Right lobe of liver (tissue), 6 donors: ENCODE data around the gene GAS6. TPM values are rescaled to one million over a fixed set of nuclear protein-coding genes. Genes with fewer than 3 reads are reported as not detected.
A peak's percentile ranks its signal among the peaks of the same experiment; 100 is the strongest.

Experiments
- ATAC-seq, 4 donors: fragments of 200-7000 bp; cut with Tn5 transposase; one replicate each; pipeline ENCODE4 v1.9.1; 2020; ENCODE audit warnings: mild to moderate bottlenecking in 4 of 4, moderate library complexity in 4 of 4
- DNase-seq, 3 donors: peaks; one replicate each; pipeline ENCODE4 v3.0.0-alpha.2; 2020
- H3K27ac ChIP-seq, 3 donors: fragments of 200-600 bp; one replicate each; pipeline ENCODE4 v1.8.0; 2022
- H3K27me3 ChIP-seq, 2 donors: fragments of 200-600 bp; one replicate each; pipeline ENCODE4 v1.8.0; 2022
- H3K36me3 ChIP-seq, 4 donors: fragments of 200-600 bp; sonication (generic) in 1 of 4; one replicate each; pipeline versions ENCODE4 v1.5.1 to v1.8.0; 2017 to 2022; ENCODE audit warnings: control low read depth in 1 of 4
- H3K4me1 ChIP-seq, 4 donors: fragments of 200-600 bp; sonication (generic) in 1 of 4; one replicate each; pipeline versions ENCODE4 v1.5.1 to v1.8.0; 2017 to 2022; ENCODE audit warnings: control low read depth in 1 of 4
- H3K4me3 ChIP-seq, 3 donors: fragments of 200-600 bp; one replicate each; pipeline ENCODE4 v1.8.0; 2022
- H3K9me3 ChIP-seq, 4 donors: fragments of 200-600 bp; sonication (generic) in 1 of 4; one replicate each; pipeline versions ENCODE4 v1.5.1 to v1.8.0; 2017 to 2022; ENCODE audit warnings: control low read depth in 1 of 4
- CTCF ChIP-seq, 4 donors: fragments of 200-600 bp in 3 of 4; fragments of 450-650 bp in 1 of 4; IDR thresholded peaks; one replicate each; pipeline versions ENCODE4 v1.5.1 to v1.8.0; 2016 to 2022; ENCODE audit warnings: antibody characterized with exemption in 4 of 4, mild to moderate bottlenecking in 2 of 4
- POLR2A ChIP-seq: fragments of 450-650 bp; IDR thresholded peaks from one replicate; pipeline ENCODE4 v1.6.1; 2017; ENCODE audit warnings: antibody characterized with exemption, mild to moderate bottlenecking
- WGBS: methylation state at CpG from one replicate; pipeline ENCODE4 v1.1.6; 2018; ENCODE audit warnings: low coverage, low lambda C conversion rate; ENCODE audit not compliant: insufficient coverage; ENCODE audit errors: missing lambda C conversion rate; 5-methylcytosine and 5-hydroxymethylcytosine counted together
- intact Hi-C, 2 donors: fragments of 100-400 bp; cut with DNase I; formaldehyde crosslinking; loops; one replicate each; pipeline versions ENCODE4 v1.11.2 to v1.14.1; 2022
- total RNA-seq, 6 experiments: library from RNA; depleted of rRNA in 2 of 6; stranded (reverse); fragments of >200 nt in 2 of 6; fragmentation: NEBNext Ultra II Directional in 3 of 6; extraction: Animal tissue kit (Norgen Biotek cat#: 25700) in 3 of 6; gene quantifications; one replicate each; pipeline versions ENCODE4 v1.1.0 to v1.2.4, GENCODE V29; 2016 to 2023
- donor health status: DM: no; HTN: yes; CAD: no.
- donor health status: DM: no; HTN: no; CAD: no.
- donor health status: DM: no; HTN: no; CAD: no.
- donor health status: DM: no; HTN: yes; CAD: no.
- donor health status: DM: no; HTN: yes; CAD: no.

The GAS6 gene
- total RNA-seq, 6 experiments from 2014 or later: 11.9 to 48.5 (median 27.2) TPM

GRCh38 chr13:113846636-113847318 lies 17.1 kb downstream of the GAS6 start:
- intact Hi-C loops: no loop called here
- H3K4me1 ChIP-seq: peaks cover 0 to 21% (median 8%) of the 10 kb centered on the region in 4 donors
- no peaks in the 10 kb centered on the region for H3K36me3 ChIP-seq
- H3K4me3 ChIP-seq: no peak overlapping the region
- DNase-seq (peak in 1 of 3 donors; percentile 53), ATAC-seq (no peak)
- TF ChIP-seq CTCF (IDR thresholded peaks at IDR 0.05) (no peak), POLR2A (no peak)
- WGBS: no CpG with 5 or more reads among the region's 28 CpGs
- no peaks in the 10 kb centered on the region for H3K27me3 ChIP-seq
- no peak overlapping the region for H3K27ac ChIP-seq
- no peaks in the 10 kb centered on the region for H3K9me3 ChIP-seq

- H3K36me3 ChIP-seq: no peaks in the 10 kb centered on the region
- ATAC-seq: peak; percentile 73 to 80 (median 79)
These were observed 17.9 kb downstream of the GAS6 start for GRCh38 chr13:113845723-113846635.

GRCh38 chr13:113845055-113845454 lies 18.8 kb downstream of the GAS6 start:
- peak; percentile 73 to 89 (median 86) for DNase-seq

More at GRCh38 chr13:113845723-113846635, 17.9 kb downstream of the GAS6 start:
- TF ChIP-seq CTCF (IDR thresholded peaks at IDR 0.05) (no peak), POLR2A (no peak)
- Histone ChIP-seq H3K4me1 (peaks cover 0 to 18% (median 8%) of the 10 kb centered on the region in 4 donors), H3K4me3 (no peak overlapping the region), H3K27ac (peak overlapping the region; percentile 68 to 93 (median 76)), H3K27me3 (no peaks in the 10 kb centered on the region), H3K9me3 (no peaks in the 10 kb centered on the region)
- DNase-seq: peak in 2 of 3 donors; percentile 74 to 84
- intact Hi-C loops: no loop called here
- 58% methylated on average over 23 of the region's 30 CpGs for WGBS

More at GRCh38 chr13:113845055-113845454, 18.8 kb downstream of the GAS6 start:
- Histone ChIP-seq H3K4me3 (peak overlapping the region in 1 of 3 donors; percentile 5), H3K27ac (peak overlapping the region; percentile 68 to 93 (median 76)), H3K27me3 (no peaks in the 10 kb centered on the region), H3K4me1 (peaks cover 0 to 27% (median 8%) of the 10 kb centered on the region in 4 donors), H3K36me3 (no peaks in the 10 kb centered on the region), H3K9me3 (no peaks in the 10 kb centered on the region)
- peak; percentile 68 to 81 (median 75) for ATAC-seq
- TF ChIP-seq POLR2A (peak; percentile 40), CTCF (IDR thresholded peaks at IDR 0.05) (no peak)
- intact Hi-C loops: no loop called here
- WGBS: 34% methylated on average over 3 of the region's 13 CpGs
